ENCODE results near the gene LY6G6F. TPM values are rescaled to one million over a fixed set of nuclear protein-coding genes. Genes with fewer than 3 reads are reported as not detected.

The LY6G6F gene
- total and polyA plus RNA-seq, 2 of the 13 experiments (the other 11 are each of a cell fraction or from before 2014, with no cell fraction given): not detected

DNA sequence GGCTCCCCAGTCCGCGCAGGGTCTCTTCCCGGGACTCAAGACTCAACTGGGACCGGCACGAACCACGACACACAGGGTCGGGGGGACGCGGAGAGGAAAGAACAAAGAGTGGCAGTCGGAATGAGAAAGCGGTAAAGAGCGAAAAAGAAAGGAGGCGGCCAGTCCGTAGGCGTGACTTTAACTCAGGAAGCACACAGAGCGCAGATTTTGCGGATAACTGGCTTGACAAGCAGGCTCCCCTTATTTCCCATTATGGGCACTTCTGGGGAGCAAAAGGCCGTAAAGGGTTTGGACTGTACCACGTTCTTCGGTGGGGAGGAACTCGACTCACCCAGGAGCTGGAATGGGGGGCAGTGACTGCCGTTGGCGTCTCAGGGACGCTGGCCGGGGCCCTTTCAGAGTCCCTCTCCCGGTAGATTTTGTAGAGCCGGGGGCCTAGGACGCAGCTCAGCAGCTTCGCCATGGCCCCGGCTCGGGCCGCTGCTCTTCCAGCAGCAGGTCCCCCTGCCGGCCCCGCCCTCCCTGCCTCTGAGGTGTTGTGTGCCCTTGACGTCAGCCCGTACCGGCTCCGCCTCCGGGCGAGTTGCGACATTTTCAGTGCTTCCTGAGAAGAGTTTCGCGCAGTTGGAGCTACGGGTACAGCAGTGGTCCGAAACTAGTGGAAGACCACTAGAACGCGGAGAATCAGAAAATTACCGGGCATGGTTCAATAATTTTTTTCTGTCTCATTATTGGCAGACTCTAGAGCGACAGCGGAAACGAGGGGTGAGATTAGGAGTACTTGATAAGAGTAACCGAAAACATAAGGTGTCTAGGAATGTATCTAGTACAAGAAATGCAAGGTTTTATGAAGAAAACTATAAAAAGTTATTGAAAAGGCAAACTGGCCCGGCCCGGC lies 3.6 kb upstream of the LY6G6F start, which contains the start of gene ABHD16A (continued):
- TF ChIP-seq, protein P1, sequence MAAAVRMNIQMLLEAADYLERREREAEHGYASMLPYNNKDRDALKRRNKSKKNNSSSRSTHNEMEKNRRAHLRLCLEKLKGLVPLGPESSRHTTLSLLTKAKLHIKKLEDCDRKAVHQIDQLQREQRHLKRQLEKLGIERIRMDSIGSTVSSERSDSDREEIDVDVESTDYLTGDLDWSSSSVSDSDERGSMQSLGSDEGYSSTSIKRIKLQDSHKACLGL (CRISPR knock-in tag; IDR thresholded peaks at IDR 0.05): peak; percentile 71; the same call in 1 of the 2 replicates
- TF ChIP-seq TMF1 (CRISPR knock-in tag; IDR thresholded peaks at IDR 0.05; ENCODE audit: low read depth): peak; percentile 77
- no peak for TF ChIP-seq RFX1 (IDR thresholded peaks at IDR 0.05)
- TF ChIP-seq ZNF441 (CRISPR knock-in tag; IDR thresholded peaks at IDR 0.05; ENCODE audit: borderline replicate concordance): peak; percentile 56; the same call in 1 of the 2 replicates
- no peak for TF ChIP-seq NONO (IDR thresholded peaks at IDR 0.05)
- TF ChIP-seq NONO (CRISPR knock-in tag; conservative IDR thresholded peaks at IDR 0.05): peak; percentile 94
- TF ChIP-seq XBP1 (CRISPR knock-in tag; IDR thresholded peaks at IDR 0.05): no peak
- no peak; the same call in 1 of the 2 replicates for TF ChIP-seq ZNF484 (CRISPR knock-in tag; IDR thresholded peaks at IDR 0.05; ENCODE audit: borderline replicate concordance, low read depth)
- TF ChIP-seq NKX3-1 (CRISPR knock-in tag; IDR thresholded peaks at IDR 0.05): no peak
- no peak for TF ChIP-seq ZFP41 (CRISPR knock-in tag; IDR thresholded peaks at IDR 0.05; ENCODE audit: borderline replicate concordance)
- peak; percentile 85 for TF ChIP-seq KDM5B (CRISPR knock-in tag; IDR thresholded peaks at IDR 0.05; ENCODE audit: borderline replicate concordance)
- TF ChIP-seq ZNF784 (CRISPR knock-in tag; IDR thresholded peaks at IDR 0.05; ENCODE audit: borderline replicate concordance): 0 out of 2 replicates have a peak, but pooled peaks have one; percentile 22
- TF ChIP-seq ZIK1 (CRISPR knock-in tag; IDR thresholded peaks at IDR 0.05; ENCODE audit: borderline replicate concordance, low read depth): no peak
- TF ChIP-seq HES4 (CRISPR knock-in tag; IDR thresholded peaks at IDR 0.05; ENCODE audit: borderline replicate concordance): no peak
- TF ChIP-seq, protein P2, sequence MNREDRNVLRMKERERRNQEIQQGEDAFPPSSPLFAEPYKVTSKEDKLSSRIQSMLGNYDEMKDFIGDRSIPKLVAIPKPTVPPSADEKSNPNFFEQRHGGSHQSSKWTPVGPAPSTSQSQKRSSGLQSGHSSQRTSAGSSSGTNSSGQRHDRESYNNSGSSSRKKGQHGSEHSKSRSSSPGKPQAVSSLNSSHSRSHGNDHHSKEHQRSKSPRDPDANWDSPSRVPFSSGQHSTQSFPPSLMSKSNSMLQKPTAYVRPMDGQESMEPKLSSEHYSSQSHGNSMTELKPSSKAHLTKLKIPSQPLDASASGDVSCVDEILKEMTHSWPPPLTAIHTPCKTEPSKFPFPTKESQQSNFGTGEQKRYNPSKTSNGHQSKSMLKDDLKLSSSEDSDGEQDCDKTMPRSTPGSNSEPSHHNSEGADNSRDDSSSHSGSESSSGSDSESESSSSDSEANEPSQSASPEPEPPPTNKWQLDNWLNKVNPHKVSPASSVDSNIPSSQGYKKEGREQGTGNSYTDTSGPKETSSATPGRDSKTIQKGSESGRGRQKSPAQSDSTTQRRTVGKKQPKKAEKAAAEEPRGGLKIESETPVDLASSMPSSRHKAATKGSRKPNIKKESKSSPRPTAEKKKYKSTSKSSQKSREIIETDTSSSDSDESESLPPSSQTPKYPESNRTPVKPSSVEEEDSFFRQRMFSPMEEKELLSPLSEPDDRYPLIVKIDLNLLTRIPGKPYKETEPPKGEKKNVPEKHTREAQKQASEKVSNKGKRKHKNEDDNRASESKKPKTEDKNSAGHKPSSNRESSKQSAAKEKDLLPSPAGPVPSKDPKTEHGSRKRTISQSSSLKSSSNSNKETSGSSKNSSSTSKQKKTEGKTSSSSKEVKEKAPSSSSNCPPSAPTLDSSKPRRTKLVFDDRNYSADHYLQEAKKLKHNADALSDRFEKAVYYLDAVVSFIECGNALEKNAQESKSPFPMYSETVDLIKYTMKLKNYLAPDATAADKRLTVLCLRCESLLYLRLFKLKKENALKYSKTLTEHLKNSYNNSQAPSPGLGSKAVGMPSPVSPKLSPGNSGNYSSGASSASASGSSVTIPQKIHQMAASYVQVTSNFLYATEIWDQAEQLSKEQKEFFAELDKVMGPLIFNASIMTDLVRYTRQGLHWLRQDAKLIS (CRISPR knock-in tag; IDR thresholded peaks at IDR 0.05): no peak
- TF ChIP-seq ZNF790 (CRISPR knock-in tag; IDR thresholded peaks at IDR 0.05; ENCODE audit: borderline replicate concordance): no peak
- peak; percentile 49; the same call in 1 of the 2 replicates for TF ChIP-seq ZNF333 (CRISPR knock-in tag; IDR thresholded peaks at IDR 0.05; ENCODE audit: borderline replicate concordance)
- TF ChIP-seq, protein P3, sequence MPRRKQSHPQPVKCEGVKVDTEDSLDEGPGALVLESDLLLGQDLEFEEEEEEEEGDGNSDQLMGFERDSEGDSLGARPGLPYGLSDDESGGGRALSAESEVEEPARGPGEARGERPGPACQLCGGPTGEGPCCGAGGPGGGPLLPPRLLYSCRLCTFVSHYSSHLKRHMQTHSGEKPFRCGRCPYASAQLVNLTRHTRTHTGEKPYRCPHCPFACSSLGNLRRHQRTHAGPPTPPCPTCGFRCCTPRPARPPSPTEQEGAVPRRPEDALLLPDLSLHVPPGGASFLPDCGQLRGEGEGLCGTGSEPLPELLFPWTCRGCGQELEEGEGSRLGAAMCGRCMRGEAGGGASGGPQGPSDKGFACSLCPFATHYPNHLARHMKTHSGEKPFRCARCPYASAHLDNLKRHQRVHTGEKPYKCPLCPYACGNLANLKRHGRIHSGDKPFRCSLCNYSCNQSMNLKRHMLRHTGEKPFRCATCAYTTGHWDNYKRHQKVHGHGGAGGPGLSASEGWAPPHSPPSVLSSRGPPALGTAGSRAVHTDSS (CRISPR knock-in tag; conservative IDR thresholded peaks at IDR 0.05): no peak
- no peak for TF ChIP-seq FOXA1 (IDR thresholded peaks at IDR 0.05)
- TF ChIP-seq FOXA1 (CRISPR knock-in tag; IDR thresholded peaks at IDR 0.05): peak; percentile 46
- TF ChIP-seq HNRNPL (IDR thresholded peaks at IDR 0.05; ENCODE audit: low read depth, low read length): peak; percentile 47; the same call in 1 of the 2 replicates
- no peak for TF ChIP-seq ZNF781 (CRISPR knock-in tag; IDR thresholded peaks at IDR 0.05; ENCODE audit: borderline replicate concordance, not compliant biosample characterization)
- no peak for TF ChIP-seq ZKSCAN5 (CRISPR knock-in tag; IDR thresholded peaks at IDR 0.05)
